ENCODE data around the gene ZCCHC2. TPM values are rescaled to one million over a fixed set of nuclear protein-coding genes. Genes with fewer than 3 reads are reported as not detected.

The ZCCHC2 gene
- total RNA-seq, 1 donor from 2014 or later = 18.5 TPM

- Mint-ChIP-seq H3K27ac (no peak overlapping the region), H3K4me3 (ENCODE audit: low read depth) (no peak overlapping the region), H3K36me3 (ENCODE audit: insufficient read depth) (no peaks in the 10 kb centered on the region), H3K27me3 (no peaks in the 10 kb centered on the region), H3K9me3 (ENCODE audit: low read depth) (no peaks in the 10 kb centered on the region), H3K4me1 (ENCODE audit: low read depth) (peaks cover 10% of the 10 kb centered on the region)
- no peak for DNase-seq (ENCODE audit: low spot score, unreplicated experiment)
- TF ChIP-seq, protein P1, sequence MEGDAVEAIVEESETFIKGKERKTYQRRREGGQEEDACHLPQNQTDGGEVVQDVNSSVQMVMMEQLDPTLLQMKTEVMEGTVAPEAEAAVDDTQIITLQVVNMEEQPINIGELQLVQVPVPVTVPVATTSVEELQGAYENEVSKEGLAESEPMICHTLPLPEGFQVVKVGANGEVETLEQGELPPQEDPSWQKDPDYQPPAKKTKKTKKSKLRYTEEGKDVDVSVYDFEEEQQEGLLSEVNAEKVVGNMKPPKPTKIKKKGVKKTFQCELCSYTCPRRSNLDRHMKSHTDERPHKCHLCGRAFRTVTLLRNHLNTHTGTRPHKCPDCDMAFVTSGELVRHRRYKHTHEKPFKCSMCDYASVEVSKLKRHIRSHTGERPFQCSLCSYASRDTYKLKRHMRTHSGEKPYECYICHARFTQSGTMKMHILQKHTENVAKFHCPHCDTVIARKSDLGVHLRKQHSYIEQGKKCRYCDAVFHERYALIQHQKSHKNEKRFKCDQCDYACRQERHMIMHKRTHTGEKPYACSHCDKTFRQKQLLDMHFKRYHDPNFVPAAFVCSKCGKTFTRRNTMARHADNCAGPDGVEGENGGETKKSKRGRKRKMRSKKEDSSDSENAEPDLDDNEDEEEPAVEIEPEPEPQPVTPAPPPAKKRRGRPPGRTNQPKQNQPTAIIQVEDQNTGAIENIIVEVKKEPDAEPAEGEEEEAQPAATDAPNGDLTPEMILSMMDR (IDR thresholded peaks at IDR 0.05; ENCODE audit: unreplicated experiment) = no peak
Measured at GRCh38 chr18:62486290-62486964, 36.4 kb upstream of the ZCCHC2 start.

- Mint-ChIP-seq H3K27ac (no peak overlapping the region), H3K4me1 (ENCODE audit: low read depth) (peaks cover 10% of the 10 kb centered on the region), H3K36me3 (ENCODE audit: insufficient read depth) (no peaks in the 10 kb centered on the region), H3K27me3 (no peaks in the 10 kb centered on the region), H3K4me3 (ENCODE audit: low read depth) (no peak overlapping the region), H3K9me3 (ENCODE audit: low read depth) (no peaks in the 10 kb centered on the region)
- no peak for DNase-seq (ENCODE audit: low spot score, unreplicated experiment)
- TF ChIP-seq, protein P1 (IDR thresholded peaks at IDR 0.05; ENCODE audit: unreplicated experiment) = no peak
Measured at GRCh38 chr18:62487161-62487560, 35.7 kb upstream of the ZCCHC2 start.

- Mint-ChIP-seq H3K4me1 (ENCODE audit: low read depth) (peaks cover 4% of the 10 kb centered on the region), H3K9me3 (ENCODE audit: low read depth) (no peaks in the 10 kb centered on the region), H3K27me3 (no peaks in the 10 kb centered on the region), H3K27ac (no peak overlapping the region), H3K36me3 (ENCODE audit: insufficient read depth) (no peaks in the 10 kb centered on the region), H3K4me3 (ENCODE audit: low read depth) (no peak overlapping the region)
- TF ChIP-seq, protein P1 (IDR thresholded peaks at IDR 0.05; ENCODE audit: unreplicated experiment) = no peak
- no peak for DNase-seq (ENCODE audit: low spot score, unreplicated experiment)
Measured at GRCh38 chr18:62490967-62491695, 31.7 kb upstream of the ZCCHC2 start.

GRCh38 chr18:62493033-62493862 is 29.6 kb upstream of the ZCCHC2 start:
- Mint-ChIP-seq H3K9me3 (ENCODE audit: low read depth) (no peaks in the 10 kb centered on the region), H3K4me1 (ENCODE audit: low read depth) (no peaks in the 10 kb centered on the region), H3K27me3 (no peaks in the 10 kb centered on the region), H3K4me3 (ENCODE audit: low read depth) (no peak overlapping the region), H3K27ac (no peak overlapping the region), H3K36me3 (ENCODE audit: insufficient read depth) (no peaks in the 10 kb centered on the region)
- no peak for DNase-seq (ENCODE audit: low spot score, unreplicated experiment)
- TF ChIP-seq, protein P1 (IDR thresholded peaks at IDR 0.05; ENCODE audit: unreplicated experiment) = no peak

GRCh38 chr18:62494764-62495163 is 28.1 kb upstream of the ZCCHC2 start:
- Mint-ChIP-seq H3K27ac (no peak overlapping the region), H3K27me3 (no peaks in the 10 kb centered on the region), H3K36me3 (ENCODE audit: insufficient read depth) (no peaks in the 10 kb centered on the region), H3K4me3 (ENCODE audit: low read depth) (no peak overlapping the region), H3K4me1 (ENCODE audit: low read depth) (peaks cover 8% of the 10 kb centered on the region), H3K9me3 (ENCODE audit: low read depth) (no peaks in the 10 kb centered on the region)
- no peak for DNase-seq (ENCODE audit: low spot score, unreplicated experiment)
- TF ChIP-seq, protein P1 (IDR thresholded peaks at IDR 0.05; ENCODE audit: unreplicated experiment) = no peak

Data from progenitor cell of endocrine pancreas (in vitro differentiated cells).